22Rv1 (cell line): Measurements from ENCODE around the gene DVL2.

Experiments
- CTCF ChIP-seq: fragments of 450-650 bp; IDR thresholded peaks from 2 replicates; pipeline ENCODE4 v1.5.1; 2017; ENCODE audit warnings: mild to moderate bottlenecking
- ZFX ChIP-seq: fragments of 450-650 bp; IDR thresholded peaks from 2 replicates; pipeline ENCODE4 v1.6.1; 2017; ENCODE audit warnings: antibody characterized with exemption, borderline replicate concordance

GRCh38 chr17:7281074-7281952, 47.0 kb upstream of the DVL2 start, which contains the start of gene SLC2A4:
- TF ChIP-seq CTCF (no peak), ZFX (no peak)
